ENCODE data around the gene PTPRD. TPM values are rescaled to one million over a fixed set of nuclear protein-coding genes. Genes with fewer than 3 reads are reported as not detected.

The PTPRD gene
- total RNA-seq, 3 donors from 2014 or later (not counting 1 experiment from before 2014, with no cell fraction given), result 0.05 to 0.68 TPM; not detected in 1

DNA sequence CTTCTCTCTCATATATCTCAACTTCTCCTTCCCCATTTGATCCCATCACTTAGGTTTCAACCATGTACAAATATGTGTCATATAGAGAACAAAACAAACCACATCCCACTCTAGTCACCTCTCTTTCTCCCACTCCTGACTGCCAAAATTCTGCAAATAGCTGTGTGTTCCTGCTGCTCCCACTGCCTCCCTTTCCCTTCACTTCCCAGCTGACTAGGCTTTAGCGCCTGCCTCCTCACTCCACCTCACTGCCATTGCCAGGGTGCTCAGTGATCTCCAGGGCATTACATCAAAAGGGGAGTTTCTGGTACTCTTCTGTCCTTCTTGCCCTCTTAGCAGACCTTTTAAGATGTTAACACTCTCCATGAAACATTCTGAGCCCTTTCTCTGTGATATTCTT lies 2137.9 kb downstream of the PTPRD start:
- WGBS (ENCODE audit: insufficient coverage), result 100% methylated on average over 1 of the region's 1 CpG
- Mint-ChIP-seq H3K36me3 (no peaks in the 10 kb centered on the region), H3K4me3 (no peak overlapping the region), H3K4me1 (no peaks in the 10 kb centered on the region), H3K27ac (no peak overlapping the region), H3K27me3 (ENCODE audit: low read depth in 2 of 2) (no peaks in the 10 kb centered on the region), H3K9me3 (no peaks in the 10 kb centered on the region)
- Histone ChIP-seq H3K9me3 (ENCODE audit: control insufficient read depth, insufficient read depth, low read length) (no peaks in the 10 kb centered on the region), H3K27me3 (ENCODE audit: control insufficient read depth, insufficient read depth, low read length) (no peaks in the 10 kb centered on the region), H3K4me3 (ENCODE audit: low read length) (no peak overlapping the region), H3K4me1 (ENCODE audit: control insufficient read depth, insufficient read depth, low read length) (no peaks in the 10 kb centered on the region), H3K27ac (ENCODE audit: low read length) (no peak overlapping the region), H3K36me3 (ENCODE audit: control insufficient read depth, insufficient read depth, low read length) (no peaks in the 10 kb centered on the region)
- DNase-seq (no peak), ATAC-seq (no peak)
- no peak for TF ChIP-seq CTCF (IDR thresholded peaks at IDR 0.05)
- intact Hi-C loops (cut with micrococcal nuclease), result no loop called here

DNA sequence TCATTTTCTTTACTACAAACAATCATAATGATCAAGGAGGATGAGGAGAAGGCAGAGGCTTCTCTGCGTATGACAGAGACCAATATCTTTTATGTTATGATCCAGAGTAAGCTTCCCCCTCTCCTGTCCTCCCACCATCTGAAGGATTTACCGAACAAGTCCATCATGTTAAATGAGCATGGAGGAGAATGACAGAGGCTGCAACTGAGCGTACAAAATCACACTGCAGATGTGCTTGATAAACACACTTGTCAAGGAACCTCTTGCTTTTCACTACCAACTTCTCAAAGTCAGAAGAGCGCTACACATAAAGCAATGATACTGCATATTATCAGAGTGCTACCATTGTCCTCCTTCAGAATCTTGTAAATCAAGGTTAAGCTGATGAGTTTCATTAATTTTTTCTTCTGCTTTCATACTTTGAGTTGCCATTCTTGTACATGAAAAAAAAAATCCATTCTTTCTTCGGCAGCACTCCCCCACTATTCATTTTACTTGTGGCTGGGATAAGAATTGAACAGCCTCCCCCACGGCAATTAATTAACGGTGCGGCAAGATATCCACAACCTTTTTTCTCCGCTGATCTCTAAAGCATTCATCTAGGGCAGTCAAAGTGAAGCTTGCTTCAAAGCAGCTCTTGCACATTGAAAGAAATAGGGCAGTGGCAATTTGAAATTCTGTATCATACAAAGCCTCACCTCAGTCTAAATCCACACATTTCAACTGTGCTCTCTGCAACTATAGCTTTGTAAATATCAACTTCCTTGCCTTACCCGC lies 2139.4 kb downstream of the PTPRD start:
- no peak overlapping the region for H3K4me3 ChIP-seq (ENCODE audit: low read length)
- intact Hi-C loops (cut with micrococcal nuclease), result no loop called here
- no peak for DNase-seq
- no peak for ATAC-seq
- H3K4me1 ChIP-seq (ENCODE audit: control insufficient read depth, insufficient read depth, low read length), result no peaks in the 10 kb centered on the region
- no peak for TF ChIP-seq CTCF (IDR thresholded peaks at IDR 0.05)
- no peaks in the 10 kb centered on the region for H3K36me3 Mint-ChIP-seq
- WGBS (ENCODE audit: insufficient coverage), result 89% methylated on average over 9 of the region's 10 CpGs
- H3K27me3 ChIP-seq (ENCODE audit: control insufficient read depth, insufficient read depth, low read length), result no peaks in the 10 kb centered on the region
- H3K27ac ChIP-seq (ENCODE audit: low read length), result no peak overlapping the region
- H3K36me3 ChIP-seq (ENCODE audit: control insufficient read depth, insufficient read depth, low read length), result no peaks in the 10 kb centered on the region
- no peak overlapping the region for H3K27ac Mint-ChIP-seq
- no peak overlapping the region for H3K4me3 Mint-ChIP-seq
- no peaks in the 10 kb centered on the region for H3K9me3 Mint-ChIP-seq
- no peaks in the 10 kb centered on the region for H3K27me3 Mint-ChIP-seq (ENCODE audit: low read depth in 2 of 2)
- H3K4me1 Mint-ChIP-seq, result peaks cover 0 to 1% of the 10 kb centered on the region in 2 donors
- no peaks in the 10 kb centered on the region for H3K9me3 ChIP-seq (ENCODE audit: control insufficient read depth, insufficient read depth, low read length)

- Histone ChIP-seq H3K4me1 (ENCODE audit: control insufficient read depth, insufficient read depth, low read length) (no peaks in the 10 kb centered on the region), H3K4me3 (ENCODE audit: low read length) (no peak overlapping the region), H3K9me3 (ENCODE audit: control insufficient read depth, insufficient read depth, low read length) (no peaks in the 10 kb centered on the region), H3K36me3 (ENCODE audit: control insufficient read depth, insufficient read depth, low read length) (no peaks in the 10 kb centered on the region), H3K27me3 (ENCODE audit: control insufficient read depth, insufficient read depth, low read length) (no peaks in the 10 kb centered on the region), H3K27ac (ENCODE audit: low read length) (no peak overlapping the region)
- 33% methylated on average over 2 of the region's 3 CpGs for WGBS (ENCODE audit: insufficient coverage)
- no peaks in the 10 kb centered on the region for H3K36me3 Mint-ChIP-seq
- DNase-seq, result no peak
- no peak overlapping the region for H3K27ac Mint-ChIP-seq
- peaks cover 0 to 6% of the 10 kb centered on the region in 2 donors for H3K4me1 Mint-ChIP-seq
- no peaks in the 10 kb centered on the region for H3K27me3 Mint-ChIP-seq (ENCODE audit: low read depth in 2 of 2)
- H3K9me3 Mint-ChIP-seq, result no peaks in the 10 kb centered on the region
- H3K4me3 Mint-ChIP-seq, result no peak overlapping the region
- no peak for TF ChIP-seq CTCF (IDR thresholded peaks at IDR 0.05)
- peak in 2 of 3 donors; percentile 49 to 50 for ATAC-seq
- intact Hi-C loops (cut with micrococcal nuclease), result no loop called here
Observed at GRCh38 chr9:8468045-8468637, 2144.7 kb downstream of the PTPRD start.
